Measurements from ENCODE around the gene ITIH1. TPM values are rescaled to one million over a fixed set of nuclear protein-coding genes. Genes with fewer than 3 reads are reported as not detected.

Gene ITIH1
- total and polyA plus RNA-seq, 11 donors: 0.04 to 0.23 (median 0.21) TPM; not detected in 8

- intact Hi-C loops (cut with DNase I): no loop called here
- no peak overlapping the region for H3K4me3 ChIP-seq
Observed at GRCh38 chr3:52793702-52794611, 16.6 kb downstream of the ITIH1 start.

GRCh38 chr3:52794612-52795099 is 17.3 kb downstream of the ITIH1 start, which contains the start of gene ITIH3:
Gene ITIH3 (plus strand): TSS chr3:52794796. CDS start chr3:52794804, 8 bp downstream.
- H3K36me3 ChIP-seq: no peaks in the 10 kb centered on the region
- H3K4me1 ChIP-seq: no peaks in the 10 kb centered on the region
- 69 to 84% (median 75%) methylated on average over 6 to 10 of the region's 10 CpGs for WGBS, 4 donors
- no peak within 1 kb of the TSS for H3K4me3 ChIP-seq
- no peak within 1 kb of the TSS for H3K27ac ChIP-seq
- ATAC-seq: no peak
- DNase-seq: no peak
- H3K27me3 ChIP-seq: no peaks in the 10 kb centered on the region
- intact Hi-C loops (cut with DNase I): no loop called here
- no peaks in the 10 kb centered on the region for H3K9me3 ChIP-seq
- TF ChIP-seq, protein P1, sequence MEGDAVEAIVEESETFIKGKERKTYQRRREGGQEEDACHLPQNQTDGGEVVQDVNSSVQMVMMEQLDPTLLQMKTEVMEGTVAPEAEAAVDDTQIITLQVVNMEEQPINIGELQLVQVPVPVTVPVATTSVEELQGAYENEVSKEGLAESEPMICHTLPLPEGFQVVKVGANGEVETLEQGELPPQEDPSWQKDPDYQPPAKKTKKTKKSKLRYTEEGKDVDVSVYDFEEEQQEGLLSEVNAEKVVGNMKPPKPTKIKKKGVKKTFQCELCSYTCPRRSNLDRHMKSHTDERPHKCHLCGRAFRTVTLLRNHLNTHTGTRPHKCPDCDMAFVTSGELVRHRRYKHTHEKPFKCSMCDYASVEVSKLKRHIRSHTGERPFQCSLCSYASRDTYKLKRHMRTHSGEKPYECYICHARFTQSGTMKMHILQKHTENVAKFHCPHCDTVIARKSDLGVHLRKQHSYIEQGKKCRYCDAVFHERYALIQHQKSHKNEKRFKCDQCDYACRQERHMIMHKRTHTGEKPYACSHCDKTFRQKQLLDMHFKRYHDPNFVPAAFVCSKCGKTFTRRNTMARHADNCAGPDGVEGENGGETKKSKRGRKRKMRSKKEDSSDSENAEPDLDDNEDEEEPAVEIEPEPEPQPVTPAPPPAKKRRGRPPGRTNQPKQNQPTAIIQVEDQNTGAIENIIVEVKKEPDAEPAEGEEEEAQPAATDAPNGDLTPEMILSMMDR (IDR thresholded peaks at IDR 0.05): no peak

More at GRCh38 chr3:52793702-52794611, 16.6 kb downstream of the ITIH1 start:
- DNase-seq (no peak), ATAC-seq (no peak)
- H3K9me3 ChIP-seq: no peaks in the 10 kb centered on the region
- H3K27me3 ChIP-seq: no peaks in the 10 kb centered on the region
- no peaks in the 10 kb centered on the region for H3K36me3 ChIP-seq
- no peaks in the 10 kb centered on the region for H3K4me1 ChIP-seq
- TF ChIP-seq POLR2A (IDR thresholded peaks at IDR 0.05): no peak
- TF ChIP-seq, protein P1 (IDR thresholded peaks at IDR 0.05): no peak
- H3K27ac ChIP-seq: no peak overlapping the region
- 74 to 83% (median 76%) methylated on average over 8 to 9 of the region's 9 CpGs for WGBS, 4 donors

DNA sequence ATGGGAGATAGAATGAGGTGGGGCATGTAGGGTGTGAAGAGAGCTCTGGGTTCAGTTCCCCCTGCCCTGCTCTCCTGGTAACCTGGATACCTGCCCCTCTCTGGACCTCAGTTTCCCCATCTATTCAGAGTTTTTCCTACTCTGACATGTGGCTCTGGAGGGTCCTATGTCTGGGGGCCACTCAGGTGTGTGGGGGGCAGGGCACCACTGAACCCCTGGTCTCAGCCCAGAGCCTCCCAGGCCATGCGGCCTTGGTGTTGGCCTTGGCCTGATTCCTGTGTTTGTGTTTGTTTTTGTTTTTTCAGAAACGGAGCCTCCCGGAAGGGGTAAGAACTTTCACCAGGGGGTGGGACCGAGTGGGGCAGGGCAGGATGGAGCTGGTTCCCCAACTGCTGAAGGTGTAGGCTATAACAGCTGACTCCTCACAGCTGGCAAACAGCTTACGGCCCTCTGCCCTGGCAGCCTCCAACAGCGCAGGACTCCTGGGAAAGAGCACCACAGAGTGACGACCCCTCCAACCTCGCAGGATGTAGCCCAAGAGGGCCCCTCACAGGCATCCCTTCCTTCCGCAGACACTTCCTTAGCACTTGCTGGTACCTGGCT is 18.0 kb downstream of the ITIH1 start:
- Histone ChIP-seq H3K27me3 (no peaks in the 10 kb centered on the region), H3K9me3 (no peaks in the 10 kb centered on the region), H3K36me3 (no peaks in the 10 kb centered on the region), H3K27ac (no peak overlapping the region), H3K4me3 (no peak overlapping the region), H3K4me1 (no peaks in the 10 kb centered on the region)
- ATAC-seq (no peak), DNase-seq (no peak)
- intact Hi-C loops (cut with DNase I): no loop called here
- TF ChIP-seq, protein P1 (IDR thresholded peaks at IDR 0.05): no peak
- no peak for TF ChIP-seq POLR2A (IDR thresholded peaks at IDR 0.05)
- 56 to 69% (median 61%) methylated on average over 4 to 9 of the region's 9 CpGs for WGBS, 4 donors

DNA sequence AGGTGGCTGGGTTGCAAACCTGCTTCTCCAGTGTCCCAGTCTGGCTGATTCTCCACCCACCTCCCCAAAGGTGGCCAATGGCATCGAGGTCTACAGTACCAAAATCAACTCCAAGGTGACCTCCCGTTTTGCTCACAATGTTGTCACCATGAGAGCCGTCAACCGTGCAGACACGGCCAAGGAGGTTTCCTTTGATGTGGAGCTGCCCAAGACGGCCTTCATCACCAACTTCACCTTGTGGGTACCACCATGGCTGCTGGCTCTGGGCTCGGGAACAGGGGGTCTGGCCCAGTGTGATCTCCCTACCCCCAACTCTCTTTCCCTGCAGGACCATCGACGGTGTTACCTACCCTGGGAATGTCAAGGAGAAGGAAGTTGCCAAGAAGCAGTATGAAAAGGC is 19.0 kb downstream of the ITIH1 start:
- 83 to 95% (median 93%) methylated on average over 5 to 9 of the region's 9 CpGs for WGBS, 4 donors

More for the DNA sequence above, 19.0 kb downstream of the ITIH1 start:
- ATAC-seq: no peak
- H3K9me3 ChIP-seq: no peaks in the 10 kb centered on the region
- no peaks in the 10 kb centered on the region for H3K27me3 ChIP-seq
- DNase-seq: no peak
- H3K36me3 ChIP-seq: no peaks in the 10 kb centered on the region
- H3K4me1 ChIP-seq: no peaks in the 10 kb centered on the region
- intact Hi-C loops (cut with DNase I): no loop called here
- no peak overlapping the region for H3K27ac ChIP-seq
- TF ChIP-seq POLR2A (IDR thresholded peaks at IDR 0.05): no peak
- TF ChIP-seq, protein P1 (IDR thresholded peaks at IDR 0.05): no peak
- H3K4me3 ChIP-seq: no peak overlapping the region
